Measurements from ENCODE around the gene POM121L12. TPM values are rescaled to one million over a fixed set of nuclear protein-coding genes. Genes with fewer than 3 reads are reported as not detected.

POM121L12 gene
- not detected for total RNA-seq
- long read RNA-seq: 0 reads

- DNase-seq (ENCODE audit: low spot score): no peak
- intact Hi-C loops (cut with DNase I): no loop called here
Observed at GRCh38 chr7:53035499-53036412, at the start of gene POM121L12. POM121L12 (plus strand) TSS chr7:53035633; CDS start chr7:53035672, 39 bp downstream.

GRCh38 chr7:52992001-52992400 is 43.4 kb upstream of the POM121L12 start:
- intact Hi-C loops (cut with DNase I): no loop called here
- DNase-seq (ENCODE audit: low spot score): no peak

GRCh38 chr7:52992479-52993162 is 42.8 kb upstream of the POM121L12 start:
- no peak for DNase-seq (ENCODE audit: low spot score)
- intact Hi-C loops (cut with DNase I): no loop called here

GRCh38 chr7:52995676-52996075 is 39.8 kb upstream of the POM121L12 start:
- DNase-seq (ENCODE audit: low spot score): no peak
- intact Hi-C loops (cut with DNase I): no loop called here

GRCh38 chr7:53001221-53001620 is 34.2 kb upstream of the POM121L12 start:
- DNase-seq (ENCODE audit: low spot score): no peak
- intact Hi-C loops (cut with DNase I): no loop called here

- DNase-seq (ENCODE audit: low spot score): no peak
- intact Hi-C loops (cut with DNase I): no loop called here
Observed at GRCh38 chr7:53002389-53002788, 33.0 kb upstream of the POM121L12 start.

GRCh38 chr7:53003653-53004445 is 31.6 kb upstream of the POM121L12 start:
- DNase-seq (ENCODE audit: low spot score): no peak
- intact Hi-C loops (cut with DNase I): no loop called here

GRCh38 chr7:53013925-53014324 is 21.5 kb upstream of the POM121L12 start:
- no peak for DNase-seq (ENCODE audit: low spot score)
- intact Hi-C loops (cut with DNase I): no loop called here

- intact Hi-C loops (cut with DNase I): no loop called here
- no peak for DNase-seq (ENCODE audit: low spot score)
Observed at GRCh38 chr7:53015463-53015862, 20.0 kb upstream of the POM121L12 start.

GRCh38 chr7:53022893-53023292 is 12.5 kb upstream of the POM121L12 start:
- intact Hi-C loops (cut with DNase I): no loop called here
- no peak for DNase-seq (ENCODE audit: low spot score)

GRCh38 chr7:53048638-53049037 is 13.2 kb downstream of the POM121L12 start:
- intact Hi-C loops (cut with DNase I): no loop called here

GRCh38 chr7:53050433-53050832 is 15.0 kb downstream of the POM121L12 start:
- intact Hi-C loops (cut with DNase I): no loop called here
- DNase-seq (ENCODE audit: low spot score): no peak

More at GRCh38 chr7:53048638-53049037, 13.2 kb downstream of the POM121L12 start:
- DNase-seq (ENCODE audit: low spot score): no peak

GRCh38 chr7:53059591-53059990 is 24.2 kb downstream of the POM121L12 start:
- no peak for DNase-seq (ENCODE audit: low spot score)
- intact Hi-C loops (cut with DNase I): no loop called here

GRCh38 chr7:53060066-53060465 is 24.6 kb downstream of the POM121L12 start:
- intact Hi-C loops (cut with DNase I): no loop called here
- DNase-seq (ENCODE audit: low spot score): no peak

GRCh38 chr7:53062796-53063195 is 27.4 kb downstream of the POM121L12 start:
- DNase-seq (ENCODE audit: low spot score): no peak
- intact Hi-C loops (cut with DNase I): no loop called here

GRCh38 chr7:53068673-53069072 is 33.2 kb downstream of the POM121L12 start:
- no peak for DNase-seq (ENCODE audit: low spot score)
- intact Hi-C loops (cut with DNase I): no loop called here

GRCh38 chr7:53070883-53071282 is 35.5 kb downstream of the POM121L12 start:
- intact Hi-C loops (cut with DNase I): no loop called here
- DNase-seq (ENCODE audit: low spot score): no peak
